Jurkat, Clone E6-1 (cell line): Measurements from ENCODE around the gene OLIG1. TPM values are rescaled to one million over a fixed set of nuclear protein-coding genes. Genes with fewer than 3 reads are reported as not detected.
A peak's percentile ranks its signal among the peaks of the same experiment; 100 is the strongest.

Source experiments
- DNase-seq: peaks from one replicate; pipeline ENCODE4 v3.0.0-alpha.2; 2011; ENCODE audit warnings: low read depth, low spot score
- H3K4me3 ChIP-seq: 2 replicates; pipeline ENCODE4 v1.5.1; 2011; ENCODE audit warnings: mild to moderate bottlenecking, low read length, control low read depth, moderate library complexity
- polyA plus RNA-seq: library from polyadenylated mRNA; unstranded; fragments of >200 nt; gene quantifications from one replicate; pipeline ENCODE4 v1.2.1, GENCODE V29; 2012; ENCODE audit warnings: missing spikeins; ENCODE audit not compliant: insufficient read length, insufficient read depth

Gene OLIG1, protein sequence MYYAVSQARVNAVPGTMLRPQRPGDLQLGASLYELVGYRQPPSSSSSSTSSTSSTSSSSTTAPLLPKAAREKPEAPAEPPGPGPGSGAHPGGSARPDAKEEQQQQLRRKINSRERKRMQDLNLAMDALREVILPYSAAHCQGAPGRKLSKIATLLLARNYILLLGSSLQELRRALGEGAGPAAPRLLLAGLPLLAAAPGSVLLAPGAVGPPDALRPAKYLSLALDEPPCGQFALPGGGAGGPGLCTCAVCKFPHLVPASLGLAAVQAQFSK
- 2.6 TPM for polyA plus RNA-seq

DNA sequence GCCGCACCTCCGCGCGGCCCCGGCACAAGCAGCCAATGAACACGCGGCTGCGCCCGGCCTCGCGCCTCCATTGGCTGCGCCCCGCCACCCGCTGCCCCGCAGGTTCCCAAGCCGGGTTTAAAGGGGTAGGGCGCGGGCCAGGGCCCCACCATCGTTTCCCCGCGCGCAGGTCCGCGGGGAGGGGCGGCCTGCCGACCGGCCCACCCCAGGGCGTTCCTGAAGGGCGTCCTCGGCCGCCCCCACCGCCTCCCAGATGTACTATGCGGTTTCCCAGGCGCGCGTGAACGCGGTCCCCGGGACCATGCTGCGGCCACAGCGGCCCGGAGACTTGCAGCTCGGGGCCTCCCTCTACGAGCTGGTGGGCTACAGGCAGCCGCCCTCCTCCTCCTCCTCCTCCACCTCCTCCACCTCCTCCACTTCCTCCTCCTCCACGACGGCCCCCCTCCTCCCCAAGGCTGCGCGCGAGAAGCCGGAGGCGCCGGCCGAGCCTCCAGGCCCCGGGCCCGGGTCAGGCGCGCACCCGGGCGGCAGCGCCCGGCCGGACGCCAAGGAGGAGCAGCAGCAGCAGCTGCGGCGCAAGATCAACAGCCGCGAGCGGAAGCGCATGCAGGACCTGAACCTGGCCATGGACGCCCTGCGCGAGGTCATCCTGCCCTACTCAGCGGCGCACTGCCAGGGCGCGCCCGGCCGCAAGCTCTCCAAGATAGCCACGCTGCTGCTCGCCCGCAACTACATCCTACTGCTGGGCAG, at the start of gene OLIG1:
Gene OLIG1 (plus strand): TSS at position 148 of the 750 bp plus-strand sequence. CDS start 106 bp downstream, at position 254.
- DNase-seq: peak; percentile 43
- peak within 1 kb of the TSS; percentile 46 for H3K4me3 ChIP-seq

DNA sequence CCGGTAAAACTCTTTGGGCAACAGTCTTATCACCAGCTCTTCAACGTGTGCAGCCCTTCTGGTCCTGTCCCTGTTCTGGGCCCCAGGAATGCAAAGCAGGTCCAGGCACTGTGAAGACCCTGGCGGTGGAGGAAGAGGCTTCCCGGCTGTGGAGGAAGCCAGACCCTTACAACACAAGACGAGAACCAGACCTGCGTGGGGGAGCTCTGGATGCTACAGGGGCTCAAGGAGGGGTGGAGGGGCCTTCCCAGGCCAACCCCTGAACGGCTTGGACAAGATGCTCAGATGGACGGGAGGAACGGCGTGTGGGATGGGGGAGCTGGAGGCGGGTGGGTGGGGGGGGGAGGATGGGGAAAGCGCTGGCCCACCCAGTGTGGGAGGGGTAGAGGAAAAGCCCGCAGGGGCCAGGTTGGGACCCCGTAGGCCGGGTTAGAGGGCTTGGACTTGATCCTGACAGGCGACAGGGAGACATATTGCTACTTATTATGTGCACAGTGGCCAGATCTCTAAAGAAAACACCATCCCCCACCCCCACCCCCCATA, 49.3 kb upstream of the OLIG1 start:
- DNase-seq: no peak
- H3K4me3 ChIP-seq: no peak overlapping the region

DNA sequence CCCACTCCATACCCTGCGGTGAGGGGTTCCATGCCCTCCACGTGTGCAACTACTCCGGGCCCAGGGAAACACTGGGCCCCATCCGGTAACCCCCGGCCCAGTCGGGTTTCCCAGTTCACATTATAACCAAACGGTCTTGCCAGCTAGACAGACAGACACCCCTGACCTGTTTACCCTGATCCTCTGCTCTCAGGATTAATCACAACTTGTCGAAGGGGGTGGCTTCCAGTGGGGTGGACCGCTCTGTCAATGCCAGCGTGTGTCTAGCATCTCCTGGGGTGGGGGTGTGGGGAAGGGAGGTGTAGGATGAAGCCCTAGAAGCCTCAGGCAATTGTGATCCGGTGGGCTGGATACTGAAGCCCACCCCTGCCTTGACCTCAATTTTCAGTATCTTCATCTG, 48.8 kb upstream of the OLIG1 start:
- DNase-seq: no peak
- no peak overlapping the region for H3K4me3 ChIP-seq

DNA sequence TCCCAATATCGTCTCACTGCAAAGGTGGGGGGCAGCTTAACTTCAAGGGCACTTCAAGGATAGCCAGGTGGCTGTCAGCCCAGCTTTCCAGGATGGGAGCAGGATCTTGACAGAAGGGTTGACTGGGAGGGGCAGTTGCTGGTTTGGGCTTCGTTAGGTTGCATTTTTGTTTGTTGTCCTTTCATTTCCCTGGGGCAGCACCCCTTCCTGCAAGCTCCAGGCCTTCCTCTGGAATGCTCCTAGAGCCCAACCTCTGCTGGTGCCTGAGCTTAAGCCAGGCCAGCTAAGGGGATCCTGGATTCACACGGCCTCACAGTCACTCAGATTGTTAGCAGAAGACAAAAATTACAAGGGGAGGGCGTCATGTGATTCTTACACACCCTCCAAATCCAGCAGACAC, 48.3 kb upstream of the OLIG1 start:
- DNase-seq: no peak
- H3K4me3 ChIP-seq: no peak overlapping the region

DNA sequence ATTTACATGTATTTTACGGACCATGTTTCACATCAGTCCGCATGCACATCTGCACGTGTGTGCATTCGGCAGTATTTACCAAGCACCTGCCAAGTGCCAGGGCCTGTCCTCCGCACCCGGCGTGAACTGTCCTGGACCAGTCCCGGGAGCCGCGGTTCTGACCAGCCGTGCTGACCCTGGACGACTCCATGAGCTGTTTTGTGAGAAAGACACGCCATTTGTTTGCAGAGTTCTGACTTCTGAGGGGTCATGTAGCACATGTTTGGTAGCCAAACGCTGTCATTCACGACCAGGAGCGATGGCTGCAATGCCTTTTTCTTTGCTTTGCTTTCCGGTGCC, 47.5 kb upstream of the OLIG1 start:
- no peak for DNase-seq
- no peak overlapping the region for H3K4me3 ChIP-seq

DNA sequence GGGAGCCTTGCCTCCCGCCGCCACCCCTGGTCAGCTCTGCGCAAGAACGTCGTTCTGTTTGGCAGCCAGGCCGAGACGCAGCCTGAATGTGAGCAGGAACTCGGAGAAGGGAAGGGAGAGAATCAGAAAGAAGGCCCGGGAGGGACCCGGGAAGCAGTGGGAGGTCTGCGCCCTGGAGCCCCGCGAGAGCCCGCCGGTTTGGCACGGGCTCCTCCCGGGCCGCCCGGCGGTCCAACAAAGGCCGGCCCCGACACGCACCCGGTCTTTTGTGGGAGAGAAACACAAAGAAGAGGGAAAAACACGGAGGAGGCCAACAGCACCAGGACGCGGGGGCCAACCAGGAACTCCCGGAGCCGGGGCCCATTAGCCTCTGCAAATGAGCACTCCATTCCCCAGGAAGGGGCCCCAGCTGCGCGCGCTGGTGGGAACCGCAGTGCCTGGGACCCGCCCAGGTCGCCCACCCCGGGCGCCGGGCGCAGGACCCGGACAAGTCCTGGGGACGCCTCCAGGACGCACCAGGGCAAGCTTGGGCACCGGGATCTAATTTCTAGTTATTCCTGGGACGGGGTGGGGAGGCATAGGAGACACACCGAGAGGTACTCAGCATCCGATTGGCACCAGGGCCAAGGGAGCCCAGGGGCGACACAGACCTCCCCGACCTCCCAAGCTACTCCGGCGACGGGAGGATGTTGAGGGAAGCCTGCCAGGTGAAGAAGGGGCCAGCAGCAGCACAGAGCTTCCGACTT, 46.9 kb upstream of the OLIG1 start:
- DNase-seq: no peak
- H3K4me3 ChIP-seq: no peak overlapping the region

DNA sequence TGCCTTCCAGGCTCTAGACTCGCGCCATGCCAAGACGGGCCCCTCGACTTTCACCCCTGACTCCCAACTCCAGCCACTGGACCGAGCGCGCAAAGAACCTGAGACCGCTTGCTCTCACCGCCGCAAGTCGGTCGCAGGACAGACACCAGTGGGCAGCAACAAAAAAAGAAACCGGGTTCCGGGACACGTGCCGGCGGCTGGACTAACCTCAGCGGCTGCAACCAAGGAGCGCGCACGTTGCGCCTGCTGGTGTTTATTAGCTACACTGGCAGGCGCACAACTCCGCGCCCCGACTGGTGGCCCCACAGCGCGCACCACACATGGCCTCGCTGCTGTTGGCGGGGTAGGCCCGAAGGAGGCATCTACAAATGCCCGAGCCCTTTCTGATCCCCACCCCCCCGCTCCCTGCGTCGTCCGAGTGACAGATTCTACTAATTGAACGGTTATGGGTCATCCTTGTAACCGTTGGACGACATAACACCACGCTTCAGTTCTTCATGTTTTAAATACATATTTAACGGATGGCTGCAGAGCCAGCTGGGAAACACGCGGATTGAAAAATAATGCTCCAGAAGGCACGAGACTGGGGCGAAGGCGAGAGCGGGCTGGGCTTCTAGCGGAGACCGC, 46.3 kb upstream of the OLIG1 start:
- no peak overlapping the region for H3K4me3 ChIP-seq
- DNase-seq: no peak

DNA sequence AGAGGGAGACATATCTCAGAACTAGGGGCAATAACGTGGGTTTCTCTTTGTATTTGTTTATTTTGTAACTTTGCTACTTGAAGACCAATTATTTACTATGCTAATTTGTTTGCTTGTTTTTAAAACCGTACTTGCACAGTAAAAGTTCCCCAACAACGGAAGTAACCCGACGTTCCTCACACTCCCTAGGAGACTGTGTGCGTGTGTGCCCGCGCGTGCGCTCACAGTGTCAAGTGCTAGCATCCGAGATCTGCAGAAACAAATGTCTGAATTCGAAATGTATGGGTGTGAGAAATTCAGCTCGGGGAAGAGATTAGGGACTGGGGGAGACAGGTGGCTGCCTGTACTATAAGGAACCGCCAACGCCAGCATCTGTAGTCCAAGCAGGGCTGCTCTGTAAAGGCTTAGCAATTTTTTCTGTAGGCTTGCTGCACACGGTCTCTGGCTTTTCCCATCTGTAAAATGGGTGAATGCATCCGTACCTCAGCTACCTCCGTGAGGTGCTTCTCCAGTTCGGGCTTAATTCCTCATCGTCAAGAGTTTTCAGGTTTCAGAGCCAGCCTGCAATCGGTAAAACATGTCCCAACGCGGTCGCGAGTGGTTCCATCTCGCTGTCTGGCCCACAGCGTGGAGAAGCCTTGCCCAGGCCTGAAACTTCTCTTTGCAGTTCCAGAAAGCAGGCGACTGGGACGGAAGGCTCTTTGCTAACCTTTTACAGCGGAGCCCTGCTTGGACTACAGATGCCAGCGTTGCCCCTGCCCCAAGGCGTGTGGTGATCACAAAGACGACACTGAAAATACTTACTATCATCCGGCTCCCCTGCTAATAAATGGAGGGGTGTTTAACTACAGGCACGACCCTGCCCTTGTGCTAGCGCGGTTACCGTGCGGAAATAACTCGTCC, 45.5 kb upstream of the OLIG1 start:
- no peak for DNase-seq
- H3K4me3 ChIP-seq: no peak overlapping the region

DNA sequence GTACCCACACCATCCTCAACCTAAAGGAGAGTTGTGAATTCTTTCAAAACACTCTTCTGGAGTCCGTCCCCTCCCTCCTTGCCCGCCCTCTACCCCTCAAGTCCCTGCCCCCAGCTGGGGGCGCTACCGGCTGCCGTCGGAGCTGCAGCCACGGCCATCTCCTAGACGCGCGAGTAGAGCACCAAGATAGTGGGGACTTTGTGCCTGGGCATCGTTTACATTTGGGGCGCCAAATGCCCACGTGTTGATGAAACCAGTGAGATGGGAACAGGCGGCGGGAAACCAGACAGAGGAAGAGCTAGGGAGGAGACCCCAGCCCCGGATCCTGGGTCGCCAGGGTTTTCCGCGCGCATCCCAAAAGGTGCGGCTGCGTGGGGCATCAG, 44.8 kb upstream of the OLIG1 start:
- DNase-seq: no peak
- no peak overlapping the region for H3K4me3 ChIP-seq

DNA sequence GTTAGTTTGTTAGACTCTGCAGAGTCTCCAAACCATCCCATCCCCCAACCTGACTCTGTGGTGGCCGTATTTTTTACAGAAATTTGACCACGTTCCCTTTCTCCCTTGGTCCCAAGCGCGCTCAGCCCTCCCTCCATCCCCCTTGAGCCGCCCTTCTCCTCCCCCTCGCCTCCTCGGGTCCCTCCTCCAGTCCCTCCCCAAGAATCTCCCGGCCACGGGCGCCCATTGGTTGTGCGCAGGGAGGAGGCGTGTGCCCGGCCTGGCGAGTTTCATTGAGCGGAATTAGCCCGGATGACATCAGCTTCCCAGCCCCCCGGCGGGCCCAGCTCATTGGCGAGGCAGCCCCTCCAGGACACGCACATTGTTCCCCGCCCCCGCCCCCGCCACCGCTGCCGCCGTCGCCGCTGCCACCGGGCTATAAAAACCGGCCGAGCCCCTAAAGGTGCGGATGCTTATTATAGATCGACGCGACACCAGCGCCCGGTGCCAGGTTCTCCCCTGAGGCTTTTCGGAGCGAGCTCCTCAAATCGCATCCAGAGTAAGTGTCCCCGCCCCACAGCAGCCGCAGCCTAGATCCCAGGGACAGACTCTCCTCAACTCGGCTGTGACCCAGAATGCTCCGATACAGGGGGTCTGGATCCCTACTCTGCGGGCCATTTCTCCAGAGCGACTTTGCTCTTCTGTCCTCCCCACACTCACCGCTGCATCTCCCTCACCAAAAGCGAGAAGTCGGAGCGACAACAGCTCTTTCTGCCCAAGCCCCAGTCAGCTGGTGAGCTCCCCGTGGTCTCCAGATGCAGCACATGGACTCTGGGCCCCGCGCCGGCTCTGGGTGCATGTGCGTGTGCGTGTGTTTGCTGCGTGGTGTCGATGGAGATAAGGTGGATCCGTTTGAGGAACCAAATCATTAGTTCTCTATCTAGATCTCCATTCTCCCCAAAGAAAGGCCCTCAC, 44.2 kb upstream of the OLIG1 start, which contains the start of gene OLIG2:
Gene OLIG2 (plus strand): TSS at position 447 of the 954 bp plus-strand sequence. CDS start 928 bp downstream, outside the sequence.
- no peak within 1 kb of the TSS for H3K4me3 ChIP-seq

DNA sequence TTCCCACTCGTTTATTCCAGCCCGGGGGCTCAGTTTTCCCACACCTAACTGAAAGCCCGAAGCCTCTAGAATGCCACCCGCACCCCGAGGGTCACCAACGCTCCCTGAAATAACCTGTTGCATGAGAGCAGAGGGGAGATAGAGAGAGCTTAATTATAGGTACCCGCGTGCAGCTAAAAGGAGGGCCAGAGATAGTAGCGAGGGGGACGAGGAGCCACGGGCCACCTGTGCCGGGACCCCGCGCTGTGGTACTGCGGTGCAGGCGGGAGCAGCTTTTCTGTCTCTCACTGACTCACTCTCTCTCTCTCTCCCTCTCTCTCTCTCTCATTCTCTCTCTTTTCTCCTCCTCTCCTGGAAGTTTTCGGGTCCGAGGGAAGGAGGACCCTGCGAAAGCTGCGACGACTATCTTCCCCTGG, 43.5 kb upstream of the OLIG1 start:
- no peak overlapping the region for H3K4me3 ChIP-seq
- DNase-seq: no peak

More for the DNA sequence above, 44.2 kb upstream of the OLIG1 start, which contains the start of gene OLIG2:
- DNase-seq: no peak

DNA sequence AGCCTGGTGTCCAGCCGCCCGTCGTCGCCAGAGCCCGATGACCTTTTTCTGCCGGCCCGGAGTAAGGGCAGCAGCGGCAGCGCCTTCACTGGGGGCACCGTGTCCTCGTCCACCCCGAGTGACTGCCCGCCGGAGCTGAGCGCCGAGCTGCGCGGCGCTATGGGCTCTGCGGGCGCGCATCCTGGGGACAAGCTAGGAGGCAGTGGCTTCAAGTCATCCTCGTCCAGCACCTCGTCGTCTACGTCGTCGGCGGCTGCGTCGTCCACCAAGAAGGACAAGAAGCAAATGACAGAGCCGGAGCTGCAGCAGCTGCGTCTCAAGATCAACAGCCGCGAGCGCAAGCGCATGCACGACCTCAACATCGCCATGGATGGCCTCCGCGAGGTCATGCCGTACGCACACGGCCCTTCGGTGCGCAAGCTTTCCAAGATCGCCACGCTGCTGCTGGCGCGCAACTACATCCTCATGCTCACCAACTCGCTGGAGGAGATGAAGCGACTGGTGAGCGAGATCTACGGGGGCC, 43.0 kb upstream of the OLIG1 start:
- no peak for DNase-seq
- H3K4me3 ChIP-seq: no peak overlapping the region

DNA sequence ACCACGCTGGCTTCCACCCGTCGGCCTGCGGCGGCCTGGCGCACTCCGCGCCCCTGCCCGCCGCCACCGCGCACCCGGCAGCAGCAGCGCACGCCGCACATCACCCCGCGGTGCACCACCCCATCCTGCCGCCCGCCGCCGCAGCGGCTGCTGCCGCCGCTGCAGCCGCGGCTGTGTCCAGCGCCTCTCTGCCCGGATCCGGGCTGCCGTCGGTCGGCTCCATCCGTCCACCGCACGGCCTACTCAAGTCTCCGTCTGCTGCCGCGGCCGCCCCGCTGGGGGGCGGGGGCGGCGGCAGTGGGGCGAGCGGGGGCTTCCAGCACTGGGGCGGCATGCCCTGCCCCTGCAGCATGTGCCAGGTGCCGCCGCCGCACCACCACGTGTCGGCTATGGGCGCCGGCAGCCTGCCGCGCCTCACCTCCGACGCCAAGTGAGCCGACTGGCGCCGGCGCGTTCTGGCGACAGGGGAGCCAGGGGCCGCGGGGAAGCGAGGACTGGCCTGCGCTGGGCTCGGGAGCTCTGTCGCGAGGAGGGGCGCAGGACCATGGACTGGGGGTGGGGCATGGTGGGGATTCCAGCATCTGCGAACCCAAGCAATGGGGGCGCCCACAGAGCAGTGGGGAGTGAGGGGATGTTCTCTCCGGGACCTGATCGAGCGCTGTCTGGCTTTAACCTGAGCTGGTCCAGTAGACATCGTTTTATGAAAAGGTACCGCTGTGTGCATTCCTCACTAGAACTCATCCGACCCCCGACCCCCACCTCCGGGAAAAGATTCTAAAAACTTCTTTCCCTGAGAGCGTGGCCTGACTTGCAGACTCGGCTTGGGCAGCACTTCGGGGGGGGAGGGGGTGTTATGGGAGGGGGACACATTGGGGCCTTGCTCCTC, 42.3 kb upstream of the OLIG1 start:
- no peak overlapping the region for H3K4me3 ChIP-seq
- no peak for DNase-seq

DNA sequence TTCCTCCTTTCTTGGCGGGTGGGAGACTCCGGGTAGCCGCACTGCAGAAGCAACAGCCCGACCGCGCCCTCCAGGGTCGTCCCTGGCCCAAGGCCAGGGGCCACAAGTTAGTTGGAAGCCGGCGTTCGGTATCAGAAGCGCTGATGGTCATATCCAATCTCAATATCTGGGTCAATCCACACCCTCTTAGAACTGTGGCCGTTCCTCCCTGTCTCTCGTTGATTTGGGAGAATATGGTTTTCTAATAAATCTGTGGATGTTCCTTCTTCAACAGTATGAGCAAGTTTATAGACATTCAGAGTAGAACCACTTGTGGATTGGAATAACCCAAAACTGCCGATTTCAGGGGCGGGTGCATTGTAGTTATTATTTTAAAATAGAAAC, 41.7 kb upstream of the OLIG1 start:
- no peak overlapping the region for H3K4me3 ChIP-seq

DNA sequence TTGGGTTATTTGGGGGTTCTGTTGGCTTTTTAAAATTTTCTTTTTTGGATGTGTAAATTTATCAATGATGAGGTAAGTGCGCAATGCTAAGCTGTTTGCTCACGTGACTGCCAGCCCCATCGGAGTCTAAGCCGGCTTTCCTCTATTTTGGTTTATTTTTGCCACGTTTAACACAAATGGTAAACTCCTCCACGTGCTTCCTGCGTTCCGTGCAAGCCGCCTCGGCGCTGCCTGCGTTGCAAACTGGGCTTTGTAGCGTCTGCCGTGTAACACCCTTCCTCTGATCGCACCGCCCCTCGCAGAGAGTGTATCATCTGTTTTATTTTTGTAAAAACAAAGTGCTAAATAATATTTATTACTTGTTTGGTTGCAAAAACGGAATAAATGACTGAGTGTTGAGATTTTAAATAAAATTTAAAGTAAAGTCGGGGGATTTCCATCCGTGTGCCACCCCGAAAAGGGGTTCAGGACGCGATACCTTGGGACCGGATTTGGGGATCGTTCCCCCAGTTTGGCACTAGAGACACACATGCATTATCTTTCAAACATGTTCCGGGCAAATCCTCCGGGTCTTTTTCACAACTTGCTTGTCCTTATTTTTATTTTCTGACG, 41.1 kb upstream of the OLIG1 start:
- H3K4me3 ChIP-seq: no peak overlapping the region
- no peak for DNase-seq

More for the DNA sequence above, 41.7 kb upstream of the OLIG1 start:
- DNase-seq: no peak
